Measurements from ENCODE around the gene TSPAN13. TPM values are rescaled to one million over a fixed set of nuclear protein-coding genes. Genes with fewer than 3 reads are reported as not detected.
"Not testable (repeated sequence)": the region's sequence is repeated elsewhere in the genome, so short reads cannot be mapped to it uniquely, and the experiment has no call there.

TSPAN13 gene
- total RNA-seq, 1 donor from 2014 or later: 69.5 TPM

GRCh38 chr7:16765436-16765859 is 11.9 kb downstream of the TSPAN13 start:
- DNase-seq (ENCODE audit: low spot score in 2 of 2, unreplicated experiment in 2 of 2): no peak
- H3K27ac Mint-ChIP-seq: no peak overlapping the region
- peaks cover 21% of the 10 kb centered on the region for H3K9me3 Mint-ChIP-seq
- TF ChIP-seq, protein P1, sequence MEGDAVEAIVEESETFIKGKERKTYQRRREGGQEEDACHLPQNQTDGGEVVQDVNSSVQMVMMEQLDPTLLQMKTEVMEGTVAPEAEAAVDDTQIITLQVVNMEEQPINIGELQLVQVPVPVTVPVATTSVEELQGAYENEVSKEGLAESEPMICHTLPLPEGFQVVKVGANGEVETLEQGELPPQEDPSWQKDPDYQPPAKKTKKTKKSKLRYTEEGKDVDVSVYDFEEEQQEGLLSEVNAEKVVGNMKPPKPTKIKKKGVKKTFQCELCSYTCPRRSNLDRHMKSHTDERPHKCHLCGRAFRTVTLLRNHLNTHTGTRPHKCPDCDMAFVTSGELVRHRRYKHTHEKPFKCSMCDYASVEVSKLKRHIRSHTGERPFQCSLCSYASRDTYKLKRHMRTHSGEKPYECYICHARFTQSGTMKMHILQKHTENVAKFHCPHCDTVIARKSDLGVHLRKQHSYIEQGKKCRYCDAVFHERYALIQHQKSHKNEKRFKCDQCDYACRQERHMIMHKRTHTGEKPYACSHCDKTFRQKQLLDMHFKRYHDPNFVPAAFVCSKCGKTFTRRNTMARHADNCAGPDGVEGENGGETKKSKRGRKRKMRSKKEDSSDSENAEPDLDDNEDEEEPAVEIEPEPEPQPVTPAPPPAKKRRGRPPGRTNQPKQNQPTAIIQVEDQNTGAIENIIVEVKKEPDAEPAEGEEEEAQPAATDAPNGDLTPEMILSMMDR (IDR thresholded peaks at IDR 0.05; ENCODE audit: unreplicated experiment): no peak
- no peaks in the 10 kb centered on the region for H3K27me3 Mint-ChIP-seq (ENCODE audit: low read depth)
- H3K4me3 Mint-ChIP-seq: no peak overlapping the region
- peaks cover 5% of the 10 kb centered on the region for H3K4me1 Mint-ChIP-seq
- H3K36me3 Mint-ChIP-seq: peaks cover 32% of the 10 kb centered on the region

GRCh38 chr7:16769994-16770393 is 16.4 kb downstream of the TSPAN13 start:
- Mint-ChIP-seq H3K36me3 (peaks cover 11% of the 10 kb centered on the region), H3K4me1 (peaks cover 14% of the 10 kb centered on the region), H3K9me3 (peaks cover 11% of the 10 kb centered on the region)
- H3K4me3 Mint-ChIP-seq; H3K27me3 Mint-ChIP-seq (ENCODE audit: low read depth); DNase-seq (ENCODE audit: low spot score in 2 of 2, unreplicated experiment in 2 of 2); H3K27ac Mint-ChIP-seq: not testable (repeated sequence)

- peaks cover 14% of the 10 kb centered on the region for H3K4me1 Mint-ChIP-seq
- H3K36me3 Mint-ChIP-seq: peaks cover 11% of the 10 kb centered on the region
- TF ChIP-seq, protein P1 (IDR thresholded peaks at IDR 0.05; ENCODE audit: unreplicated experiment): no peak
- no peak overlapping the region for H3K4me3 Mint-ChIP-seq
- DNase-seq (ENCODE audit: low spot score in 2 of 2, unreplicated experiment in 2 of 2): no peak
- no peaks in the 10 kb centered on the region for H3K27me3 Mint-ChIP-seq (ENCODE audit: low read depth)
- H3K27ac Mint-ChIP-seq: peak overlapping the region; percentile 85
- peaks cover 11% of the 10 kb centered on the region for H3K9me3 Mint-ChIP-seq
Observed at GRCh38 chr7:16770657-16771329, 17.2 kb downstream of the TSPAN13 start.

- TF ChIP-seq, protein P1 (IDR thresholded peaks at IDR 0.05; ENCODE audit: unreplicated experiment): no peak
- DNase-seq (ENCODE audit: low spot score in 2 of 2, unreplicated experiment in 2 of 2): no peak
- H3K27me3 Mint-ChIP-seq (ENCODE audit: low read depth): no peaks in the 10 kb centered on the region
- H3K4me1 Mint-ChIP-seq: peaks cover 14% of the 10 kb centered on the region
- H3K27ac Mint-ChIP-seq: no peak overlapping the region
- H3K9me3 Mint-ChIP-seq: peaks cover 4% of the 10 kb centered on the region
- H3K4me3 Mint-ChIP-seq: no peak overlapping the region
- H3K36me3 Mint-ChIP-seq: peaks cover 5% of the 10 kb centered on the region
Observed at GRCh38 chr7:16773326-16773725, 19.8 kb downstream of the TSPAN13 start.

DNA sequence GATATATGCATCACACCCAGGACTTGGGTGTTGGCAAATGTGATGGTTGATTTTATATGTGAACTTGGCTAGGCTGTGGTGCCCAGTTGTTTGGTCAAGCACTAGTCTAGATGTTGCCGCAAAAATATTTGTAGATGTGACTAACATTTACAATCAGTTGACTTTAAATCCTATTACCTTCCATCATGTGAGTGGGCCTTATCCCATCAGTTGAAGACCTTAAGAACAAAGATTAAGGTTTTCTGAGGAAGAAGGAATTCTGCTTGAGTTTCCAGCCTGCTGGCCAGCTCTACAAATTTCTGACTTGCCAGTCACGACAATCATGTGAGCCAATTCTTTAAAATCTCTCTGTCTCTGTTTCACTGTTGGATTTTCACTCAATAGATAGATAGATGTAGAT is 20.3 kb downstream of the TSPAN13 start:
- Mint-ChIP-seq H3K27ac (no peak overlapping the region), H3K27me3 (ENCODE audit: low read depth) (no peaks in the 10 kb centered on the region), H3K4me3 (no peak overlapping the region), H3K9me3 (peaks cover 4% of the 10 kb centered on the region), H3K4me1 (peaks cover 14% of the 10 kb centered on the region), H3K36me3 (peaks cover 5% of the 10 kb centered on the region)
- TF ChIP-seq, protein P1 (IDR thresholded peaks at IDR 0.05; ENCODE audit: unreplicated experiment): no peak
- DNase-seq (ENCODE audit: low spot score in 2 of 2, unreplicated experiment in 2 of 2): no peak

- Mint-ChIP-seq H3K27me3 (ENCODE audit: low read depth) (no peaks in the 10 kb centered on the region), H3K27ac (no peak overlapping the region), H3K9me3 (peaks cover 4% of the 10 kb centered on the region), H3K36me3 (peaks cover 4% of the 10 kb centered on the region), H3K4me1 (peaks cover 14% of the 10 kb centered on the region), H3K4me3 (no peak overlapping the region)
- TF ChIP-seq, protein P1 (IDR thresholded peaks at IDR 0.05; ENCODE audit: unreplicated experiment): no peak
- DNase-seq (ENCODE audit: low spot score in 2 of 2, unreplicated experiment in 2 of 2): no peak
Observed at GRCh38 chr7:16774294-16774693, 20.7 kb downstream of the TSPAN13 start.

Data from mesothelial cell of epicardium (in vitro differentiated cells).